ENCODE data around the gene GLRX5.
"Not testable (repeated sequence)": the region's sequence is repeated elsewhere in the genome, so short reads cannot be mapped to it uniquely, and the experiment has no call there.

The GLRX5 gene

GRCh38 chr14:95498622-95499353 lies 36.1 kb upstream of the GLRX5 start:
- DNase-seq (ENCODE audit: low spot score) (no peak), FAIRE-seq (no peak)

GRCh38 chr14:95499354-95499750 lies 35.5 kb upstream of the GLRX5 start:
- DNase-seq (ENCODE audit: low spot score) (no peak), FAIRE-seq (no peak)

GRCh38 chr14:95500201-95500681 lies 34.6 kb upstream of the GLRX5 start:
- DNase-seq (ENCODE audit: low spot score), result no peak

GRCh38 chr14:95500772-95501401 lies 34.0 kb upstream of the GLRX5 start:
- DNase-seq (ENCODE audit: low spot score) (no peak), FAIRE-seq (no peak)

More at GRCh38 chr14:95500201-95500681, 34.6 kb upstream of the GLRX5 start:
- no peak for FAIRE-seq

GRCh38 chr14:95502381-95502950 lies 32.4 kb upstream of the GLRX5 start:
- DNase-seq (ENCODE audit: low spot score) (no peak), FAIRE-seq (no peak)

- DNase-seq (ENCODE audit: low spot score) (no peak), FAIRE-seq (no peak)
These were observed 31.3 kb upstream of the GLRX5 start for GRCh38 chr14:95503365-95504134.

- no peak for FAIRE-seq
- DNase-seq (ENCODE audit: low spot score), result no peak
These were observed 30.5 kb upstream of the GLRX5 start for GRCh38 chr14:95504135-95505029.

GRCh38 chr14:95505030-95505589 lies 29.7 kb upstream of the GLRX5 start:
- DNase-seq (ENCODE audit: low spot score) (no peak), FAIRE-seq (no peak)

- FAIRE-seq (no peak), DNase-seq (ENCODE audit: low spot score) (peak; percentile 72)
These were observed 27.7 kb upstream of the GLRX5 start for GRCh38 chr14:95507174-95507573.

GRCh38 chr14:95507701-95508103 lies 27.1 kb upstream of the GLRX5 start:
- DNase-seq (ENCODE audit: low spot score) (peak; percentile 76), FAIRE-seq (no peak)

GRCh38 chr14:95508377-95508776 lies 26.5 kb upstream of the GLRX5 start:
- no peak for DNase-seq (ENCODE audit: low spot score)
- no peak for FAIRE-seq

- no peak for FAIRE-seq
These were observed 25.4 kb upstream of the GLRX5 start for GRCh38 chr14:95509495-95509894.

GRCh38 chr14:95510344-95510743 lies 24.5 kb upstream of the GLRX5 start:
- FAIRE-seq; DNase-seq (ENCODE audit: low spot score): not testable (repeated sequence)

More at GRCh38 chr14:95509495-95509894, 25.4 kb upstream of the GLRX5 start:
- no peak for DNase-seq (ENCODE audit: low spot score)

GRCh38 chr14:95510804-95511203 lies 24.0 kb upstream of the GLRX5 start:
- DNase-seq (ENCODE audit: low spot score), result no peak

GRCh38 chr14:95511687-95512086 lies 23.2 kb upstream of the GLRX5 start:
- DNase-seq (ENCODE audit: low spot score) (no peak), FAIRE-seq (no peak)

More at GRCh38 chr14:95510804-95511203, 24.0 kb upstream of the GLRX5 start:
- no peak for FAIRE-seq

GRCh38 chr14:95513291-95513690 lies 21.6 kb upstream of the GLRX5 start:
- DNase-seq (ENCODE audit: low spot score), result no peak
- FAIRE-seq, result no peak

- FAIRE-seq (no peak), DNase-seq (ENCODE audit: low spot score) (no peak)
These were observed 20.4 kb upstream of the GLRX5 start for GRCh38 chr14:95514131-95515079.

- DNase-seq (ENCODE audit: low spot score), result no peak
- no peak for FAIRE-seq
These were observed 19.8 kb upstream of the GLRX5 start for GRCh38 chr14:95515080-95515489.
